GM23338 (cell line): Measurements from ENCODE around the gene HOXB5. TPM values are rescaled to one million over a fixed set of nuclear protein-coding genes. Genes with fewer than 3 reads are reported as not detected.

Experiments used
- ATAC-seq: fragments of 200-7000 bp; cut with Tn5 transposase; 3 replicates; pipeline ENCODE4 v1.9.1; 2020
- DNase-seq: peaks from one replicate; pipeline ENCODE4 v3.0.0-alpha.2; 2015; ENCODE audit warnings: low spot score
- H2AFZ ChIP-seq: fragments of 200-600 bp; sonication (generic); 2 replicates; pipeline ENCODE4 v1.8.0; 2016; ENCODE audit warnings: antibody characterized with exemption, mild to moderate bottlenecking, moderate library complexity
- H3F3A ChIP-seq: fragments of 200-600 bp; sonication (generic); replicated peaks from 2 replicates; pipeline ENCODE4 v1.8.0; 2017; ENCODE audit warnings: antibody characterized with exemption, mixed run types, low read depth
- H3K27ac ChIP-seq: fragments of 200-600 bp; sonication (generic); 2 replicates; pipeline ENCODE4 v1.6.1; 2016; ENCODE audit warnings: low read depth
- H3K27me3 ChIP-seq: fragments of 200-600 bp; sonication (generic); 2 replicates; pipeline ENCODE4 v1.8.0; 2016; ENCODE audit warnings: mild to moderate bottlenecking, mixed run types, moderate library complexity; ENCODE audit not compliant: insufficient read depth
- H3K36me3 ChIP-seq: fragments of 200-600 bp; sonication (generic); 2 replicates; pipeline ENCODE4 v1.8.0; 2016; ENCODE audit warnings: mild to moderate bottlenecking; ENCODE audit not compliant: insufficient read depth
- H3K4me1 ChIP-seq: fragments of 200-600 bp; sonication (generic); 2 replicates; pipeline ENCODE4 v1.8.0; 2016; ENCODE audit warnings: mild to moderate bottlenecking, moderate library complexity; ENCODE audit not compliant: insufficient read depth
- H3K4me2 ChIP-seq: fragments of 200-600 bp; sonication (generic); 2 replicates; pipeline ENCODE4 v1.7.1; 2017; ENCODE audit warnings: mixed run types
- H3K4me3 ChIP-seq: fragments of 200-600 bp; sonication (generic); 2 replicates; pipeline ENCODE4 v1.6.1; 2016; ENCODE audit warnings: mixed run types
- H3K79me2 ChIP-seq: fragments of 200-600 bp; sonication (generic); replicated peaks from 2 replicates; pipeline ENCODE4 v1.8.0; 2017; ENCODE audit warnings: mild to moderate bottlenecking; ENCODE audit not compliant: insufficient read depth
- H3K9me2 ChIP-seq: fragments of 200-600 bp; sonication (generic); 2 replicates; pipeline ENCODE4 v1.8.0; 2017; ENCODE audit not compliant: insufficient read depth
- H4K20me1 ChIP-seq: fragments of 200-600 bp; sonication (generic); replicated peaks from 2 replicates; pipeline ENCODE4 v1.8.0; 2017; ENCODE audit warnings: mild to moderate bottlenecking; ENCODE audit not compliant: insufficient read depth
- H3K27ac Mint-ChIP-seq: 2 replicates; pipeline ENCODE4 v1.8.0; 2020; ENCODE audit warnings: inconsistent platforms, mild to moderate bottlenecking, moderate library complexity, mixed read lengths
- H3K27me3 Mint-ChIP-seq: 3 replicates; pipeline ENCODE4 v1.8.0; 2022; ENCODE audit warnings: low read depth, mild to moderate bottlenecking, moderate library complexity, mixed read lengths, inconsistent platforms; ENCODE audit not compliant: insufficient read depth, poor library complexity
- H3K36me3 Mint-ChIP-seq: 3 replicates; pipeline ENCODE4 v1.8.0; 2021; ENCODE audit warnings: low read depth, mild to moderate bottlenecking, inconsistent platforms, moderate library complexity, mixed read lengths
- H3K4me1 Mint-ChIP-seq: 3 replicates; pipeline ENCODE4 v1.8.0; 2020; ENCODE audit warnings: mild to moderate bottlenecking, inconsistent platforms, mixed read lengths
- H3K4me3 Mint-ChIP-seq: 3 replicates; pipeline ENCODE4 v1.8.0; 2021; ENCODE audit warnings: moderate library complexity, mild to moderate bottlenecking, inconsistent platforms, mixed read lengths
- H3K9me3 Mint-ChIP-seq: 3 replicates; pipeline ENCODE4 v1.8.0; 2020; ENCODE audit warnings: moderate library complexity, mild to moderate bottlenecking, inconsistent platforms, mixed read lengths
- EZH2 ChIP-seq: fragments of 200-600 bp; sonication (generic); IDR thresholded peaks from one replicate; pipeline ENCODE4 v1.8.0; 2017; ENCODE audit warnings: antibody characterized with exemption, mild to moderate bottlenecking, low read depth; ENCODE audit not compliant: unreplicated experiment
- ZNF331 ChIP-seq: fragments of 250-450 bp; sonication (Bioruptor Pico); IDR thresholded peaks from 2 replicates; pipeline ENCODE4 v1.5.0; 2020; ENCODE audit warnings: low read depth, mild to moderate bottlenecking, moderate library complexity
- ZNF462 ChIP-seq: fragments of 250-450 bp; sonication (Bioruptor Pico); IDR thresholded peaks from 2 replicates; pipeline ENCODE4 v1.5.0; 2020; ENCODE audit warnings: mild to moderate bottlenecking, moderate library complexity
- polyA plus RNA-seq: library from polyadenylated mRNA; unstranded; fragments of >200 nt; fragmentation: Nextera tagmentation; extraction: Ambion mirVana; gene quantifications from 2 replicates; pipeline ENCODE4 v1.2.1, GENCODE V29; 2016
- total RNA-seq: library from RNA; depleted of rRNA; stranded (reverse); fragments of >200 nt; shearing (Covaris generic); gene quantifications from 2 replicates; pipeline ENCODE4 v1.2.3, GENCODE V29; 2014

Gene HOXB5
- total and polyA plus RNA-seq, 2 experiments from 2014 or later: not detected

- no peak overlapping the region for H3K4me3 Mint-ChIP-seq
- Histone ChIP-seq H3K27me3 (peaks cover 100% of the 10 kb centered on the region), H3K4me1 (peaks cover 43% of the 10 kb centered on the region), H4K20me1 (peaks cover 78% of the 10 kb centered on the region), H3K36me3 (no peaks in the 10 kb centered on the region; the same call in 1 of the 2 replicates), H3F3A (peaks cover 66% of the 10 kb centered on the region), H3K4me3 (no peak overlapping the region), H3K79me2 (no peaks in the 10 kb centered on the region), H3K4me2 (no peak overlapping the region), H3K9me2 (no peaks in the 10 kb centered on the region), H2AFZ (no peak overlapping the region), H3K27ac (no peak overlapping the region)
- H3K27ac Mint-ChIP-seq: no peak overlapping the region
- ATAC-seq: no peak
- TF ChIP-seq ZNF462 (CRISPR knock-in tag): no peak
- peak; percentile 37 for TF ChIP-seq EZH2
- peaks cover 4% of the 10 kb centered on the region; the same call in 2 of the 3 replicates for H3K9me3 Mint-ChIP-seq
- peaks cover 100% of the 10 kb centered on the region for H3K27me3 Mint-ChIP-seq
- H3K36me3 Mint-ChIP-seq: no peaks in the 10 kb centered on the region
- peak; percentile 59 for DNase-seq
- peaks cover 11% of the 10 kb centered on the region; the same call in 2 of the 3 replicates for H3K4me1 Mint-ChIP-seq
These were observed 11.9 kb upstream of the HOXB5 start for GRCh38 chr17:48605409-48605919.

GRCh38 chr17:48604770-48605329 is 11.3 kb upstream of the HOXB5 start, which contains the start of gene HOXB6:
HOXB6 (minus strand) TSS chr17:48604986; CDS start chr17:48598150, 6,836 bp downstream.
- H3K4me3 ChIP-seq: no peak within 1 kb of the TSS
- H3K79me2 ChIP-seq: no peaks in the 10 kb centered on the region
- no peak within 1 kb of the TSS for H2AFZ ChIP-seq
- H3K27ac ChIP-seq: no peak within 1 kb of the TSS
- DNase-seq: no peak
- TF ChIP-seq EZH2: peak; percentile 56
- TF ChIP-seq ZNF331: no peak
- peaks cover 72% of the 10 kb centered on the region for H3F3A ChIP-seq
- H3K36me3 Mint-ChIP-seq: no peaks in the 10 kb centered on the region
- no peak for ATAC-seq
- no peaks in the 10 kb centered on the region for H3K9me2 ChIP-seq
- no peak within 1 kb of the TSS for H3K4me2 ChIP-seq
- peaks cover 100% of the 10 kb centered on the region for H3K27me3 ChIP-seq
- peaks cover 84% of the 10 kb centered on the region for H4K20me1 ChIP-seq
- H3K4me1 ChIP-seq: peaks cover 38% of the 10 kb centered on the region
- peaks cover 100% of the 10 kb centered on the region for H3K27me3 Mint-ChIP-seq
- H3K27ac Mint-ChIP-seq: no peak within 1 kb of the TSS
- peaks cover 4% of the 10 kb centered on the region; the same call in 2 of the 3 replicates for H3K9me3 Mint-ChIP-seq
- no peak within 1 kb of the TSS for H3K4me3 Mint-ChIP-seq
- no peaks in the 10 kb centered on the region; the same call in 1 of the 2 replicates for H3K36me3 ChIP-seq
- peaks cover 10% of the 10 kb centered on the region; the same call in 2 of the 3 replicates for H3K4me1 Mint-ChIP-seq
